Effector CD4-positive, alpha-beta T cell (primary cell): Measurements from ENCODE around the gene ZNF784.

Source experiments
- DNase-seq: peaks from one replicate; pipeline ENCODE4 v3.0.0-alpha.2; 2020

ZNF784 gene

DNA sequence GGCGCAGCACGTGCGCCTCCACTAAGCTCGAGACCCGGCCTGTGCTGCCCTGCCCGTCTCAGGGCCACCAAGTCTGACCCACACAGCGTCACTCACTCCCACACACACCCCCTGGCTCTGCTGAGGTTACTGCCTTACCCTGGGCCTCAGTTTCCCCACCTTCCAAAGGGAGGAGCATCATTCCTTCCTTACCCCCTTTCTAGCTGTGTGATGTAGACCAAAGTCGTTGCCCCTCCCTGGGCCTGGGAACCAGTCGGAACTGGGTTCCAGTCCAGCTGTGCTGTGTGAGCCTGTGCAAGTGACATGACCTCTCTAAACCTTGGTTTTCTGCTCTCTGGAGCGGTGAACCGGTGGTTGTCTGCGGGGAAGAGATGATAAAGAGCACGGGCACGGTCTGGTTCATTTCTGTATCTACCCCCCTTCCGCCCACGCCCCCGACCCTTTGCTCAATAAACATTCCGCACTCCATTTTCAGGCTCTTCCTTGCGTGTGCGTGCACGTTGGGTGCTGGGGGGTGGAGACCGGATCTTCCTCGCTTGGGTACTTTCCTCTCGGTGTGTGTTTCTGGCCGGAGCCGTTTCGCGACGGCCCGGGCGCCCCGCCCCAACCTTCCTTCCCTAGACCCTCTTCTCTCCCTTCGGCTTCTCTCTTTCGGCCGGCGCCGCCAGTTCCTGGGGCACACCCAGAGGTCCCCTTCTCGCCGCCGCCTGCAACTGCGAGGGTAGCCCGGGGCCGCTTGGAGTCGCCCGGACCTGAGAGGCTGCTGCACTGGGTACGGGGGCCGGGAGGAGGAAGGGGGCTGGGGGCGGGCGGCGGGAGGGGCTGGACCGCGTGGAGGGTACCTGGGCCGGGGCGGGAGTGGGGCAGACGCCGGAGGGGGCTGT lies 18.9 kb upstream of the ZNF784 start, which contains the start of gene ZNF581:
TSS of gene ZNF581 (plus strand) at position 647 of the 884 bp plus-strand sequence. CDS start 923 bp downstream, outside the sequence.
- DNase-seq = peak; percentile 71

DNA sequence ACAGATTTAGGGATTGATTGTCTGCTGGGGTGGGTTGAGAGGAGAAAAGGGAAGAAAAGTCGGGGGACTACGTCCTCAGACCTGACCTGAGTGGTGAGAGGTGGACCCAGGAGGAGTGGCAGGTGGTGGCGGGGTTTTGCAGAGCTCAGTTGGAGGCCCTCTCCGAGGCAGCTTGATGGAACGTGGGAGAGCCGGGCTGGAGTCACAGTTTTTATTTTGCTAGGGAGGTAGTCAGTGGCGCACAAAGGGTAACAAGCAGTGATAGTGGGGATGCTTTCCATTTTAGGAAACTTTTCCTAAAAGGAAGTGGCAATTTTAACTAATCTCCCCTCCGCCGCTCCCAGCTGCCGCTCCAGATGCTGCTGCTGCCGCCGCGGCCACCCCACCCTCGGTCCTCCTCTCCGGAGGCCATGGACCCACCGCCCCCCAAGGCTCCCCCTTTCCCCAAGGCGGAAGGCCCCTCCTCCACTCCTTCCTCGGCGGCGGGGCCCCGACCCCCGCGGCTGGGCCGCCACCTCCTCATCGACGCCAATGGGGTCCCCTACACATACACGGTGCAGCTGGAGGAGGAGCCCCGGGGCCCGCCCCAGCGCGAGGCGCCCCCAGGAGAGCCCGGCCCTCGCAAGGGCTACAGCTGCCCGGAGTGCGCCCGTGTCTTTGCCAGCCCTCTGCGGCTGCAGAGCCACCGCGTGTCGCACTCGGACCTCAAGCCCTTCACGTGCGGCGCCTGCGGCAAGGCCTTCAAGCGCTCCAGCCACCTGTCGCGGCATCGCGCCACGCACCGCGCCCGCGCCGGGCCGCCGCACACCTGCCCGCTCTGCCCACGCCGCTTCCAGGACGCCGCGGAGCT lies 18.0 kb upstream of the ZNF784 start:
- DNase-seq = no peak

DNA sequence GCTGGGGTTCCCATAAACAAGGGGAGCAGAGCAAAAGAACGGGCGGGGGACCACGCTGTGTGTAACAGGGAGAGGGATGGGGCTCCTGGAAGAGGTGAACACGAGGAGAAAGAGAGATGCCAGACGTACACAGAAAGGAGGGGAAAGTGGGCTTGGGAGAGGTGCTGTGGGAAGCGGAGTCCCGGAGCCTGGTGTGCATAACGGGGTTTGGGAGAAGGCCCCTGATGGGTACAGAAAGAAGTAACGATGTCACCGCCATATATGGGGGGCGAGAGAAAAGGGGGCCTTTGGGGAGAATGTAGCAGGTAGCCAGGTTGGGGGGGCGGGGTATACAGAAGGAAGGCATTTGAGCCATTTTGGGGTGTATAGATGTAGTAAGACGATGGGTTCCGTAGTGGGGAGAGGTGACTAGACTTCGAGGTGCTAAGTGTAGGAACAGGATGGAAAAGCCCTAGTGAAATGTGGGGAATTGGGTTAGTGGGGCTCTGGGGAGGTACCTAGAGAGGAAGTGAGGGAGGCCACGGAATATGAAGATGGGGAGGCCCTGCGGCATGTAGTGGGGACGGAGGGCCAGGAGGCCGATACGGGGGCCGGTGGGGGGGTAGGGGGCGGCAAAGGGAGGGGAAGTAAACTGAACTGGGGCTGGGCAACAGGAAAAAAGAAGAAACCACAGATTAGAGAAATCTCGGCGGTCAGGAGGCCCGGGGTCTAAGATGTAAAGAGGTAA lies 17.2 kb upstream of the ZNF784 start:
- no peak for DNase-seq

DNA sequence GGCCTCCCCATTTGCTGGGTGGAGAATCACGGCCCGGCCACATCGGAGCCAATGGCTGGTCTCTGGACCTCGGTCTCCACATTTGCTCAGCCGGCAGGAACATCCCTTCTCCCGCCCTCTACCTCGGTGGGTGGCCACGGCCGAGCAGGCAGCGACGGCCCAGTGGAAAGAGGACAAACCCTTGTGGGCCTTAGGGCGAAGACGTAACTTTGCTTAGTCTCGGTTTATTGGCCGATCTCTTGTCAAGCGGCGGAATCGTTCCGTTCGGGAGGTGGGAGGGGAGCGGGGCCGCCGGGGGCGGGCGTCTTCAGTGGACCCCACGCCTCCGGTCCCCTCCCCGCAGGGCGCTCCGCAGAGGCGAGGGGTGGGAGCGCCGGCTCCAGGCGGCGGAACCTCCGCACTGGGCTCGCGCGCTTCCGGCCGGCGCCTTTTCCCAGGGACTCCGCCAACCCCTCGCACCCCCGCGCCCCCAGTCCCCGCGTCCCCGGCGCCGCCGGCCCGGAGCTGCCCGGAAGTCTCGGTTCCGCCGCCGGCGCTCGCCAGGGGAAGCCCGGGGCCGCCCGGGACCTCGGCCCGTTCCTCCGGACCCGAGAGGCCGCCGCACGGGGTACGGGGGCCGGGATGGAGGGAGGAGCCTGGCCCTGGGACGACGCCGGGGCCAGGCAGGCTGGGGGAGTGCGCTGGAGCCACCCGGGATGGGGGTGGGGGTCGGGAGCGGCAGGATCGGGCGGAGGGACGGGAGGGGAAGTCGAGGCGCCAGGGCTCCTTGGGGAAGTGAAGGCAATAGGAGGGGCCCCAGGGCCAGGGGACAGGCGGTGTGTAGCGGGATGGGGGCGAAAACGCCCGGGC lies 16.4 kb upstream of the ZNF784 start, which contains the start of gene ZNF580:
TSS of gene ZNF580 (plus strand) at position 426 of the 849 bp plus-strand sequence. CDS start 1,507 bp downstream, outside the sequence.
- no peak for DNase-seq

DNA sequence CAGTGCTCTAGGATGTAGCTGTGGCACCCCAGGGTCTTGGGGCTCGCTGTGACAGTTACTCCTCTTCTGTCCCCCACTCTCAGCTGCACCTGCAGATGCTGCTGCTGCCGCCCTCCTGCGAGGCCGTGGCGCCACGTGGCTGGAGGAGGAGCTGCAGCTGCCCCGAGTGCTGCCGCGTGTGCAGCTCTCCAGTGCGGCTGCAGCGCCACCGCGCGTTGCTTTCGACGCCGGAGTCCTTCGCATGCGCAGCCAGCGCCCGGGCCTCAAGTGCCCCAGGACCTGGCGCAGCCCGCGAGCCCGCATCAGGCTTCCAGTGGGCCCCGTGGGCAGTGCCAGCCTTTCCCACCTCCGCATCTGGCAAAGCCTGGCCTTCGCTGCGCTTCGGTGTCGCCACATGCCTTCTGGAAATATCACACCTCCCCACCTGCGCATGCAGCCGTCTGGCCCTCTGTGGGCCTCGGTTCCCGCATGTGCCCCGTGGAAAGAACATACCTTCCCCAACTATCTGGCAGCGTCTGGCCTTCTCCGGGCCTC lies 15.7 kb upstream of the ZNF784 start:
- DNase-seq = peak; percentile 62

DNA sequence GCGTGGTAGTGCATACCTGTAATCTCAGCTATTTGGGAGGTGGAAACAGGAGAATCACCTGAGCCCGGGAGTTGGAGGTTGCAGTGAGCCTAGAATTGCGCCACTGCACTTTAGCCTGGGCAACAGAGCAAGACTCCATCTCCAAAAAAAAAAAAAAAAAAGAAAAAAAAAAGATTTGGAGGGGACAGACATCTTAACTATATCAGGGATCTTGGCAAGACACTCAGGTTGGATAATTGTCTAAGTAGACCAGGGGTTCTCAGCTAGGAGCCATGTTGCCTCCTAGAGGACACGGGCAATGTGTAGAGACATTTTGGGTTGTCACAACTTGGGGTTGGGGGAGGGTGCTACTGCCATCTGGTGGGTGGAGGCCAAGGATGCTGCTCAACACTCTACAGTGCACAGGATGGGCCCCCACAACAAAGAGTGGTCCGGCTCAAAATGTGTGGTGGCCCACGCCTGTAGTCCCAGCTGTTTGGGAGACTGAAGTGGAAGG lies 14.5 kb upstream of the ZNF784 start:
- DNase-seq = no peak

DNA sequence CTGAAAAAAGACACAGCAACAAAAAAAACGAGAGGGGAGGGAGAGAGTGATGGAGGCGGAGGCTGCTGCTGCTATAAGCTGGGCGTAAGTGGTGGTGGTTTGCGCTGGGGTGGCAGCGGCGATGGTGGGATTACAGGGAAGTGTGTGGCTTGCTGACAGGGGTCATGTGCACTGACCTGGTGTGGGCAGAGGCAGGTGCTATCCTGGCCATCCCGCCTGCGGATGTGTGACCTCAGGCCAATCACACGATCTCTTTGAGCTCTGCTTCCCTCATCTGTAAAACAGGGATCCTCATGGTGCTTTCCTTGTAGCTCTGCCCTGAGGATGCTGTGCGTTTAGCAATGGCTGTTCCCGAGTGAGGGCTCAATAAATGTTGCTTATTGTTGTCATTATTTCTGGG lies 13.2 kb upstream of the ZNF784 start:
- DNase-seq = no peak

DNA sequence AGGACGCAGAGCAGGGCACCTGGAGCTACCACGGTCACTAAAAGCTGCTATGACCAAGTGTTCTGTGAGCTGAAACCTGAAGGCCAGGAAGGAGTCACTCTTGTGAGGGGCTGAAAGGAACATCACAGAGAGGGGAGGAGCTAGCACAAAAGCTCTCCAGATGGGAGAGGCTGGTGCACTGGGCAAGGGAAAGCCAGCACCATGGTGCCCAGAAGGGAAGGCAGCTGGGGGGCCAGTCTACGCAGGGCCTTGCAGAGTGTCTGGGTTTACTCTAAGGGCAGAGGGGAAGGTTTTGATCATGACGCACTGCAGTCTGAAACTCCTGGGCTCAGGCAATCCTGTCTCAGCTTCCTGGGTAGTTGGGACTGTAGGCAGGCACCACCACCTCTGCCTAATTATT lies 12.4 kb upstream of the ZNF784 start:
- no peak for DNase-seq

DNA sequence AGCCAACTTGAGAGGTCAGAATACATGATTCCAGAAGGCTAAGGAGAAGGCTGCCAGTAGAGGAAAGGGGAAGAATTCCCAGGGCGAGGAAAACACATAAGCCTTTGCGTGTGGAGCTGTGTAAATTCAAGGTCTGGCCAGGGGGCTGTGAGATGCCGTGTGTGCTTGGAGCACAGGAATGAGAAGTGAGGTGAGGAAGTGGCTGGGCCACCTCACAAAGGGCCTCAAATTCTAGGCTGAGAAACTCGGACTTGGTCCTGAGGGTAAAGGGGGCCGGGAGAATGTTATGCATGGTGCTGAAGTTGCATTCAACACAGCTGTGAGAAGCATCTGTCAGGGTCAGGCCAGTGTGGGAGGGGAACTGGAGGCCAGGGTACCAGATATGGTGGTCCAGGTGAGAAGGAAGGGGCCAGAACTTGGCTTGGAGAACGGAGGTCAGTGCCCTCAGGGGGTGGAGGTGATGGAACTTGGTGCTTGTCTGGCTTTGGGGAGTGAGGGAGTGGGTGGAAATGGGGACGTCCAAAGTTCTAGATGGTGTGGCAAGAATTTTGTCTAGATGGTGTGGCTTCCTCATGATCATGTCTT lies 11.6 kb upstream of the ZNF784 start:
- no peak for DNase-seq

- DNase-seq = no peak
These were observed 11.0 kb upstream of the ZNF784 start for GRCh38 chr19:55635334-55635717.

DNA sequence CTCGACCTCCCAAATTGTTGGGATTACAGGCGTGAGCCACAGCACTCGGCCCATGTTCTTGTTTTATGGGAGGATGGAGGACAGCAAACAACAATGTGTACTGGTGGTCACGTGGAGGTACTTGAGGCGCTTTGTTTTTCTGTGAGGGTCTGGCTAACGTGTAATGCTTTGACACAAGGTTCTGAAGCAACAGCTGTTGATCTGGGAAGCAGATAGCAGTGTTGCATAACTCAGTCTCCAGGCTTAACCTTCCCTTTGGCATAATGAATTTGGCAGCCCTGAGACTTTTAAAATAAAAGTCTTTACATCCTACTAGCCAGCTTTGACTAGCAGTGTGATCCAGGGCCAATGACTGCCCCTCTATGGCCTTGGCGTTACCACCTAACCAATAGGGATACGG lies 9.5 kb upstream of the ZNF784 start:
- DNase-seq = no peak

DNA sequence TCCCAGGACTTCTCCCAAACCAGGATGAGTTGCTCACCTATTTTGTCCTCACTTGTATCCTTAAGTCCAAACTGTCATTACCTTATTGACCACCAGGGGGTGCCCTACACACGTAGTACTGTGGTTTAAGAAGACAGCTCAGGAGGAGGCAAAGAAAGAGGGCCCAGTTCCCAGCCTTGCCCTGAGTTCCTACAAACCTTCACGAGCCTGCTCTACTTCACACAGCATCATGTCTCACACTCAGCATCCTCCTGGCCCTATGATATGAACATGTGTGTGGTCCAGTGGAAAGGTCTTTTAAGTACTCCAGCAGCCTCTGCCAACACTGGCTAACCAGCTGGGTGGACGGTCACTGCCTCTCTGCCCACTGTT lies 8.1 kb upstream of the ZNF784 start:
- DNase-seq = peak; percentile 90

GRCh38 chr19:55626350-55626749 lies 2.0 kb upstream of the ZNF784 start:
- peak; percentile 49 for DNase-seq

DNA sequence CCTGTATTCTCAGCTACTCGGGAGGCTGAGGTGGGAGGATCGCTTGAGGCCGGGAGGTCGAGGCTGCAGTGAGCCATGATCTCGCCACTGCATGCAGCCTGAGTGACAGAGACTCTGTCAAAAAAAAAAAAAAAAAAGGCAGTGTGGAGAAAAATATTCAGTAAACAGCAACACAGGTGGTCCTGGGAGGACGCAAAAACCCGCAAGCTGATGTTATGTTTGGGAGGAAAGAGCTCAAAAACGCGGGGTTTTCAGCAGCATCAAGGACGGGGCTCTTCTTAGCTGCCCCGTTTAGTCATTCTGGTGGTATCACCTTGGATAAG lies 599 bp upstream of the ZNF784 start:
- no peak for DNase-seq

DNA sequence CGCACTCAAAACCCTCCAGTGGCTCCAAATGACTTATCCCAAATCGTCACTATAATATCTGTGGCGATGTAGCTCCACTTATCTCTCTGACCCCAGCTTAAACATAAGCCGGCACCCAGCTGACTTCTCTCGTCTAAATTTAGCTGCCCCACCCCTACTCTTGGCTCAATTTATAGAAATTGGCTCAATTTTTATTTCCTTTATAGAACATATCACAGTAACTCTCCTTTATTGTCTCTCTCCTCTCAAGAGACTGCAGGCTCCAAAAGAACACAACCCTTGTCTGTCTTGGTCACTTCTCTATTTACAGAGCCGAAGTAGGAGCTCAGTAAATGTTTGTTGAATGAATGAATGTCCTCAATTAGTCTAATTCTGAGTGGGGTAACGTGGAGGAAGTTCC lies 805 bp downstream of the ZNF784 start:
- DNase-seq = no peak

GRCh38 chr19:55623130-55623529 lies 1.2 kb downstream of the ZNF784 start:
- DNase-seq = no peak

DNA sequence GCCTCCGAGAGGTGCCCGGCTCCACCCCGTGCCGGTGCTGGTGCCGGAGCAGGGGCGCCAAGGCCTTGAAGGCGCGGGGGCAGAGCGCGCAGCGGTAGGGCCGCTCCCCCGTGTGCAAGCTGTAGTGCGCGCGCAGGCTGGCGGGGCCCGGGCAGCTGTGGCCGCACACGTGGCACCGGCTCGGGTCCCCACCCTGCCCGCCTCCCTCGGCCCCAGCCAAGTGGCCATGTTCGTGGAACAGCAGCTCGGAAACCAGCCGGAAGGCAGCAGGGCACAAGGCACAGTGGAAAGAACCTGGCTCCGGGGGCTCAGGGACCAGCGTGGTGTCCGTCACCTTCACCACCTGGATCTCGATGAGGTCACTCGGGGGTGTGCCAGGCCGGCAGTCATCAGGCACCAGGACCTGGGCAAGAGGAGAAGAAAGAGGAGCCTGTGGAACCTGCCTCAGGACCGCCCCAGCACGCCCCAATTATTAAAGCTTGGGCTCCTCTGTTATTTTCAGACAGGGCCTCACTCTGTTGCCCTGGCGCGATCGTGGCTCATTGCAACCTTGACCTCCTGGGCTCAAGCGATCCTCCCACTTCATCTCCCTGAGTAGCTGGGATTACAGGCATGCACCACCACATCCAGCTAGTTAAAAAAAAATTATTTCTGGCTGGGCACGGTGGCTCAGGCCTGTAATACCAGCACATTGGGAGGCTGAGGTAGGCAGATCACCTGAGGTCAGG lies 2.0 kb downstream of the ZNF784 start:
- DNase-seq = no peak

DNA sequence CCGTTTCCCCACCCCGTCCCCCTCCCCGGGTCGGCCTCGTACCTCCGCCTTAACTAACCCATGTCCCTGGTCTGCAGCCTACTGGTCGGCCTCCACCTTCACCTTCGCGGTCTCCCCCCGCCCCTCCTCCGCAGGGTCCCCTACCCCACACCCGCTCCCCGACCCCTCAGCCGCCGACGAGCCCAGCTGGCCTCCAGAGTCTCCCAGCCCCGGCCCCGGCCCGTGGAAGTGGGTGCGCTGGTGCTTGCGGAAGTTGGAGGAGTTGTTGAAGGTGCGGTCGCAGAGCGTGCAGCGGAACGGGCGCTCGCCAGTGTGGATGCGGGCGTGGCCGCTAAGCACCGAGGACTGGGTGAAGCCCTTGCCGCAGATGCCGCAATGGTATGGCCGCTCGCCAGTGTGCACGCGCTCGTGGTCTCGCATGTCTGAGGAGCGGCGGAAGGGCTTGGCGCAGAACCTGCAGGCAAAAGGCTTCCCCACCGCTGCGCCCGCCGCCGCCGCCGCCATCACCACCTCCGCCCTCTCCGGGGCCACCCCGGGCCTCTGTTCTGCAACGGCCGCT lies 2.6 kb downstream of the ZNF784 start:
- no peak for DNase-seq

GRCh38 chr19:55621205-55621672 lies 3.1 kb downstream of the ZNF784 start:
- DNase-seq = no peak
